22Rv1 (cell line): Measurements from ENCODE around the gene KCNJ6.

Source experiments
- ZFX ChIP-seq: fragments of 450-650 bp; IDR thresholded peaks from 2 replicates; pipeline ENCODE4 v1.6.1; 2017; ENCODE audit warnings: antibody characterized with exemption, borderline replicate concordance
- TF ChIP-seq, protein P1 (sequence below): fragments of 450-650 bp; IDR thresholded peaks from 2 replicates; pipeline ENCODE4 v1.5.1; 2017; ENCODE audit warnings: mild to moderate bottlenecking

DNA sequence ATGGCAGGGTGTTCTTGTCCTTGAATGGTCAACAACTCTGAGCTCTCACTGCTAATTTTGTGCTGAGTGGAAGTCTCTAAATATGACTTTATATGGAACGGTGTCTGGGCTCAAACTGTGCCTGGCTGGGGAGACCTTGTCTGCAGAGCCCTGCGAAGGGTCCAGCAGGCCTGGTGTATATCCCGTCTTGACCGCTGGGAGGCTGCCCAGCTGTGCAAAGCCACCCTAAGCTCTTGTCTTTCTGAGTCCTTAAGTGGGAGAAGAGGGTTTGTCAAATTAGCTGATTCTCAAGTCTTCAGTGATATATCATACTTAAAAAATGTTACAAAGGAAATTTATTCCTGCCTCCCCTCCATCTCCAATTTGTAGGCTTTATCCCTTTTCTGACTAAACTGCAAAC lies 198.7 kb downstream of the KCNJ6 start:
- TF ChIP-seq, protein P1, sequence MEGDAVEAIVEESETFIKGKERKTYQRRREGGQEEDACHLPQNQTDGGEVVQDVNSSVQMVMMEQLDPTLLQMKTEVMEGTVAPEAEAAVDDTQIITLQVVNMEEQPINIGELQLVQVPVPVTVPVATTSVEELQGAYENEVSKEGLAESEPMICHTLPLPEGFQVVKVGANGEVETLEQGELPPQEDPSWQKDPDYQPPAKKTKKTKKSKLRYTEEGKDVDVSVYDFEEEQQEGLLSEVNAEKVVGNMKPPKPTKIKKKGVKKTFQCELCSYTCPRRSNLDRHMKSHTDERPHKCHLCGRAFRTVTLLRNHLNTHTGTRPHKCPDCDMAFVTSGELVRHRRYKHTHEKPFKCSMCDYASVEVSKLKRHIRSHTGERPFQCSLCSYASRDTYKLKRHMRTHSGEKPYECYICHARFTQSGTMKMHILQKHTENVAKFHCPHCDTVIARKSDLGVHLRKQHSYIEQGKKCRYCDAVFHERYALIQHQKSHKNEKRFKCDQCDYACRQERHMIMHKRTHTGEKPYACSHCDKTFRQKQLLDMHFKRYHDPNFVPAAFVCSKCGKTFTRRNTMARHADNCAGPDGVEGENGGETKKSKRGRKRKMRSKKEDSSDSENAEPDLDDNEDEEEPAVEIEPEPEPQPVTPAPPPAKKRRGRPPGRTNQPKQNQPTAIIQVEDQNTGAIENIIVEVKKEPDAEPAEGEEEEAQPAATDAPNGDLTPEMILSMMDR, result peak; percentile 19; the same call in 1 of the 2 replicates
- no peak for TF ChIP-seq ZFX
